GM21576 (cell line): Measurements from ENCODE around the gene LTBP1.
"Not testable (repeated sequence)": the region's sequence is repeated elsewhere in the genome, so short reads cannot be mapped to it uniquely, and the experiment has no call there.

Source experiments
- ATAC-seq: cut with Tn5 transposase; IDR thresholded peaks from one replicate; pipeline ENCODE4 v1.9.1; 2021; ENCODE audit warnings: mild to moderate bottlenecking, moderate library complexity; ENCODE audit not compliant: unreplicated experiment

LTBP1 gene

DNA sequence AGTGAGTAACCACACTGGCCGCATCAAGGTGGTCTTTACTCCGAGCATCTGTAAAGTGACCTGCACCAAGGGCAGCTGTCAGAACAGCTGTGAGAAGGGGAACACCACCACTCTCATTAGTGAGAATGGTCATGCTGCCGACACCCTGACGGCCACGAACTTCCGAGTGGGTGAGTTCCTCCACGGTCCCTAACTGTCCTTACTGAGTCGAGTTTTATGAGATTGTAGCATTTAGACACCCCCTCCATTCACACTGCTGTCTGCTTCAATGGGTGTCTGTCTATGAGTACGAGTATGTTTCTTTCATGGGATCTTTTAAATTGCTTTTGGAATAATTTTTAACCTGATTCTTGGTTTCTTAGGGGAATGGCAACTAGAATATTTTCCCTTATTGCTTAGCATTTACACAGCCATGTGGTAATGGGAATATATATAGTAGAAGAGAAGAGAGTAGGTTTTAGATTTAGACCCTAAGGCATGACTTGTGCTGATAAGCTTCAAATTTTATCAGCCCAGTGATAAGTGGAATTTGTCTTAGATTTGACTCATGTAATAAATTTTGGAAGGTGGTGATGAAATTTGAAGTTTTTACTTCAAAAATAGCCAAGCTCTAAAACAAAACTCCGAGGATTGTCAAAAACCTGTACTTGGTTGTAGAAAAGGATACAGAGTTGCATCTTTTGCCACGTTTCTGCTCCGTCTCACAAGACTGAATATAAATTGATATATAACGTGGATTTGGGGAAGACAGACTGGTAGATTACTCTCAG, 188.2 kb downstream of the LTBP1 start:
- ATAC-seq: no peak

DNA sequence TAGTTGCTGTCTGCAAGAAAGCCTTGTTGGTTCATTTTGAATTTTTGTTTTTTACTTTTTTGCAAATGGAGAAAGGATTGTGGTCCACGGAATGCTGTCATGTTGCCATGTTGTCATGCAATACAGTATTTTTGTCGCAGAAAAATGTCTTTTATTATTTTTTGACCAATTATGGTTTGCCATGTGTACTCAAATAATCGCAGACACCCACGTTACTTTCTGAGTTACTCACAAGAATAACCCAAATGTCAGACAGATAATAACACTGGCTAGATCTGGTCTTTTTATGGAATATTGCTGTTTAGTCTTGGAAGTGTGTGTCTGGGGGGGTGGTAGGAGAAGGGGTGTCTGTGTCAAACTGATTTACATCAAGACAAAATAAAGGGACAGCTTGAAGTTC, 188.9 kb downstream of the LTBP1 start:
- ATAC-seq: no peak

DNA sequence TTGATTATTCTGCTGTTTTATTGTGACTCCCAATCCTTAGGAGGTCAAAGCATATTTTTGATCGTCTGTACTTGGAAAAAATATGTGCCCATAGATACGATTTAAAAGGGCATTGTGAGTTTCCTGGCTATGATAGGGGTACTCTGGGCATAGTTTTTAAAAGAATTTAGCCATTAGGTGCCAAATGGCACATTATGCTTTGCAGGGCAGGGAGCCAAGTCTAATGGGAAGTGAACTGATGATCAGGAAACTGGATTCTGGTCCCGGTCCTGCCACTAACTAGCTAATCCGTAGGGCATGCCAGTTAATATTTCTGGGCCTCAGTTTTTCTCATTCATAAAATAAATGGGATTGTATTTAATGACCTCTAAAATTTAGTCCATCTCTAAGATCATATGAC, 189.3 kb downstream of the LTBP1 start:
- ATAC-seq: no peak

DNA sequence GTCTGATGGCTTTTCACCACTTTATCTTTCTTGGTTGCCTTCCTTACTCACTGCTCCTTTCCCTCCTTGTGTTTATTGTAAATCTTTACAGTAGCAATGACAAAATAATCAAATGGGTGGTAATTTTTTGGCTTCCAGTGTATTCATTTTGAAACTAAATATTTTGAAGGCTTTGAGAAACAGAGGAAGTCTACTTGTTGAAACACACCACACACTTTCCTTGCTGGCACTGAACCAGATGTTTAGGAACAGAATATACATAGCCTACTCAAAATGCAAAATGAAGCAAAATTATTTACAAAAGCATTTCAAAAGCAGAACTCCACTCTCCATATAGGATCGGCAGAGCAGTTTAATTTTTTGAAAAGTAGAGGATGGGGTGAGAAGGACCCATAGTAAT, 189.8 kb downstream of the LTBP1 start:
- no peak for ATAC-seq

DNA sequence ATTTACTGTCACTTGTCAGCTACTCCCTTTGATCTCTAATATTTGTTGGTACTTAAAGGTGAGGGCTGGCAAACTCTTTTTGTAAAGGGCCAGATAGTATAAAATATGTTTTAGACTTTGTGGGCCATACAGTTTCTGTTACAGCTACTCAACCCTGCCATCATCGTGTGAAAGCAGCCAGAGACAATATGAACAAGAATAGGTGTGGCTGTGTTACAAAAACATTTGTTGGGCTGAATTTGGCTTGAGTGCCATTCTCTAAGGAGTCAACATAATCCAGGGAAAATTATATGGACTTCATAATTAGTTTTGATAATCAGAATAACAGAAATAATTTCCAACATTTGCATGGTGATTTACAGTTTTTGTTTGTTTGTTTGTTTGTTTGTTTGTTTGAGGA, 190.6 kb downstream of the LTBP1 start:
- no peak for ATAC-seq

DNA sequence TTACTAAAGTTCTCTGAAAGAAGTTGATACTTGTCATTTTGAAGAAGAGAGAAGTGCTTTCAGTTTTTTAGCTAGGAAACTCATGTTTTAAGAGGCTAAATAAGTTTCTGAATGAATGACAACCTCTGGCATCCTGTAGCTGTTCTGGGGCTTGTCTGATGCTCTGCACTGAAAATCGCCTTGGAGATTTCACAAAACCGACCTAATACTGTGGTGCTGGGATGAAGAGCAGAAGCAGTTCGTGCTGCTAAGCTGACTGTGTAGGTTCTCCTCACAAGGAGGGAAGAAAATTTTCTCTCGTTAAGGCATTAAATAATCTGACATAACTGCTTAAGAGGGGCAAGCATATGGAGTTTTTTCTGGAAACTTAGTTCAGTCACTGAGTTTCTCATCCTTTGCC, 193.2 kb downstream of the LTBP1 start:
- no peak for ATAC-seq

DNA sequence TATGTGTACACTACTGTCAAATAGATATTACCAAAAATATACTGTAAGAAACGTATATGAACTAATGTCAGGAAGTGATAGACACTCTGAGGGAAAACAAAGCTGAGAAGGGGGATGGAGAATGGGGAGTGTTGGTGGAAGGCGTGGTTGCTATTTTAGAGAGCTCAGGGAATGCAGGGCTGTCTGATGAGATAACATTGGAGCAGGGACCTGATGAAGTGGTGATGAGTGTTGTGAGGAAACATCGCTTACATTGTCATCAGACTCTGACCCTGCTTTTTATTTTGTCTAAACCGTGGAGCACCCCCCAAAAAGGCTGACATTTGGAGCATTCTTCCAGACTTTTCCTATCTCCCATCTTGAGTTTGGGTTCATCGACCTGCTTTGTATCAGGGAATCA, 194.7 kb downstream of the LTBP1 start:
- no peak for ATAC-seq

DNA sequence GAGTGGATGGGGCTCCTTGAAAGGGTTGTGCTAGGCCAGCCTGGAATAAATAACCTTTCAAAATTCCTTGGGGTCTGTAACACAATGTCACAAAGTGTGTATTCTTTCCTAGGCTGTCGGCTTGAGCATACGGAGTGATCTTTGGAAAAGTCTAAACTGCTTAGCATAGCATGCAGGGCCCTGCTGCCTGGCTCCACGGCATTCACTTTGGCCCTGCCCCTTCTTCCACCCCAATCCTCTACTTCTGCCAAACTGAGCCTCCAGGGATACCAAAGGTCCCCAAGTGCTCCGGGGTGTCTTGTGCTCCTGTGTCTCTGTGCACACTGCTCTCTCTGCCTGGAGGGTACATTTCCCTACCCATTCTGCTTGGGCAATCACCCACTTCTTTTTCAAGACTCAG, 196.1 kb downstream of the LTBP1 start:
- ATAC-seq: no peak

DNA sequence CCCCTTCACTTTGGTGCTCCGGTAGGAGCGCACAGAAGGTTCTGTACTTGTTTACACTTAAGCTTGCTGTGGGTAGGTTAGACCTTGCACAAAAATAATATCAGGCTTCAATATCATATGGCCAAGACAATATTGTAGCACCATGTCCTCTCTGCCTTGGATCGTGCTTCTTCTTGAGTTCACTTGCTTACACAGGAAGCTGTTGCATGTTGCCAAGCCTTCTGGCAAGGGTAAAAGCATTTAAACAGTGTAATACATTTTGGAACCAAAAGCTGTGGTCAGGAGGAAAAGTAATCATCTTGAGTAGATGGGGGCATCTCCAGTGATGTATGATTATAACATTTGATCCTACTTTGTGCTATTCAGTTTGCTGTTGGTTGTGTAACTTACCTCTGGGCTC, 197.5 kb downstream of the LTBP1 start:
- ATAC-seq: no peak

DNA sequence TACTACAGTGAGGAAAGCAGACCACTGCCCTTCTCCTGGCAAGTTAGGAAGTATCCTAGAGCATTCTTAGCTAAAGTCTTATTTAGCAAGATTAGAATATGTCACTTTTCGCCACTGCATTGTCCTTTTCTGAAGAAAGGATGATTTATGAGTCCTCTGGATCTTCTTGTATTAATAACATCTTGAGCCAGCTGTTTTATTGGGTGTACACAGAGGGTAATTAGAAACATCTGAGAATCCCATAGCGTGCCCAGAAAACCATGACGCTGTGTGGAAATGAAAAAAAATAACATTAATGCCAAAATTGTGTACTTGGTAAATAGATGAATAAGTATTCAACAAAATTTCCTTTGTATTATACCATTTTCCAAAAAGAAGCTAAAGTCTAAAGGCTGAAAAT, 198.7 kb downstream of the LTBP1 start:
- ATAC-seq: no peak

DNA sequence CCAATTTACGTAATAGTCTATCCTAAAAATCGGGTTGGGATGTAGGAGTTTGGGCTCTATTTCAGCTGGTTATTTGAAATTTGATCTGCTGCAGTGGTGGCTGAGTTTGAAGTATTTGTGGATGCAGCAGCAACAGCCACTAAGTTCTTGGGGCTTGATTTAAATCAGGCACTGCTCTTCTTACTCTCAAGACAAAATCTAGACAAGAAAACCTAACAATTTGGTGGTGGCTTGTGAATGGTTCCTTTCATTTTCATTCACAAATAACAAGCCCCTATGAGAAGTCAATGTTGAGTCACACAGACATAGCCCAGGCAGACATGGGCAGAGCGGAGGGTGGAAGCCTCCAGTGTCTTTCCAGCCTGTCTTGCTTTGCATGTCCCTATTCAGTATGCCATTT, 199.3 kb downstream of the LTBP1 start:
- no peak for ATAC-seq

DNA sequence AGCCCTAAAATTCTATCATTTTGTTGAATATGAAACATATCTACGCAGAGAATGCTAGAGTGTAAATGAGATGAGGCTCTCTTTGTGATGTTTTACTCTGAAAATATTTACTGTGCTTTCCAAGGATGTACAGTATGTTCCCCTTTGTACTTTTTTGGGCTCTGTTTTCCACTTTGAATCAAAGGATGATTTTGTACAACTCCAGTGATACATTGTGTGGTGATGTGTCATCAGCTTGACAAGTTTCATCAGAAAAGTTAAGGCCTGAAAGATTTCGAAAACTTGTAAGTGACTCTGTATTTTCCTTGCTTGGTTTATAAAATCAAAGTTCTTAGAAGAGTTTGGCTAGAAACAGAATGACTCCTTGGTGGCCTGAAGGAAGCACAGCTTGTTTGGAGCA, 206.3 kb downstream of the LTBP1 start:
- no peak for ATAC-seq

DNA sequence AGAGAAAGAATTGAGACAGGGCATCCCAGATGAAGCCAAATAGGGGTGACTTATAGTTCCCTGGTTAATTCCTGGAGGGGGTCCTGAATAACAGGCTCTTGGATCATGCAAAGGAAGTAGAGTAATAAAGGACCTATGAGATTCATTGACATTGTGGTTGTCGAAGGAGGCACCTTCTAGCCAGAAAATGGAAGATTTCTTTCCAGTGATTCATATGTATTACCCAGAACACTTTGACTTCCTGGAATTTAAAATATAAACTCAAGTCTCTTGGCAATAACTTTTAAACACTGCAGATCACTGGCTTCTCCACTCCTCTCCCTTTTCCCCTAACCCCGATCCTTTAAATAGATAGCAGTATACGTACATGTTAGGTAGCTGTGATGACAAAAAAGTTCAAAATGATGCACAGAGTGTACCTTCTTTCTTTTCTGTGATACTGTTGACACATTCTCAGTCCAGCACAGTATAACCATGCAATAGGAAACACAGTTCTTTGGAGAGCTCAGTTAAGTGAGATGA, 211.8 kb downstream of the LTBP1 start:
- ATAC-seq: no peak

DNA sequence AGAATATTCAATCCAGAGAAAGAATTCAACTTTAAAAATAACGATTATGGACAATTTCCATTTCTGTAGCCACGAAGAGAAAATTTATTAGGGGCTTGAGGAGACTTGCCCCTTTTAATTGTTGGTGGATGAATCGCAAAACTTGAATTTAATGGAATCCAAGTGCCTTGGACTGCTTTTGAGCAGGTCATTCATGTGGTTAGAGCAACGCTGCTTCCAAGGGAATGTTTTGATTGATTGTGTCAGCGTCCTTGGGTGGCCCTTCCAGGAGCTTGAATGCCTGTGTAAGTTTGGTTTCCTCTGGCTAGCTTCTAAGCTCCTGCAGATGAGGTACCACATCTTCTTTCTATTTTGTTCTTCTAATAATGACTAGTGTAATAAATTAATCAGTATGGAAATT, 213.4 kb downstream of the LTBP1 start:
- ATAC-seq: no peak

DNA sequence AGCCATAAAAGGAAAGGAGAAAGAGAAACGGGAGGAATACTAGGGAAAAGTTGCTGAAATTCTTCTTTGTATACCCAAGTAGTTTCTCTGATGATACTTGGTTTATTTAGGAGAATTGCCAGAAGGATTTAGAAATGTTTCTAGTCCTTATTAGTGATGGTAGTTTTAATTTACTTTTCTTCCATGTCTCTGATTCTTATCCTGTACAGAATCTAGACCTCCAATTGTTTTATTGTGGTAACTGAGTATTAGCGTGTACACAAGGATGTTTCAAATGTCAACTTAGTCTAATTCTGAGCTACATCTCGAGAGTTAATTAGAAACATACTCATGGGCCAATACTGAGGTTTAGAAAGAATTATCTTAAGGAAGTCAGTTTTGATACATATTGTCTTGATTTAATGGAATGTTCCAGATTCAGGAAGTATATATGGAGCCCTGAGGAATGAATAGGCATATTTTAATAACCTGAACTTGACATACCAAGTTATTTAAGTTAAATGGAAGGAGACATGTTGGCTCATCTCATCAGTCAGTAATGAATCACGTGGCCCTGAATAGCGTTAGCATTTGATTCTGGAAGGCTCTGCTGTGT, 219.6 kb downstream of the LTBP1 start:
- ATAC-seq: no peak

DNA sequence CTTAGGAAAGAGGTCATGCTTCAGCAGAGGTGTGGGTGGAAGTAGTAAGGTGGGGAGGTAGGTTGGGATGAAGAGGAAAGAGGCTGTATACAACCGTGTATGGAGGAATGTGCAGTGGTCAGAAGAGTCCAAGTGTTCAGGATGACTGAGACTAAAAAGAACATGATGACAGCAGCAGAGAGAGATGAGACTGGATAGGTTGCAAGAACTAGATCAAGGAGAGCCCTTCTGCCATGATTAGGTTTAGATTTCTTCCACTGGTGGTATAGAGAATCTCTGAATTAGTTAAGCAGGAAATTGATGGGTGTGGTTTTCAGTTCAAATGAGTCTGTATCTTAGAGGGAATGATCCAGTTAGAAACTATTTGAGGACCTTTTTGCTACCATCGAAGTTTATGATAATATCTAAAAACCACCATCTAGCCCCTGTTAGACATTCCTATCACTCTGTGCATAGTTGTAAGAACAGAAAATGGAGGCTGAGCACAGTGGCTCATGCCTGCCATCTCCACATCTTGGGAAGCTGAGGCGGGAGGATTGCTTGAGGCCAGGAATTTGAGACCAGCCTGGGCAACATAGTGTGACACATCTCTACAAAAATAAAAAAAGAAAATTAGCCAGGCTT, 221.0 kb downstream of the LTBP1 start:
- no peak for ATAC-seq

DNA sequence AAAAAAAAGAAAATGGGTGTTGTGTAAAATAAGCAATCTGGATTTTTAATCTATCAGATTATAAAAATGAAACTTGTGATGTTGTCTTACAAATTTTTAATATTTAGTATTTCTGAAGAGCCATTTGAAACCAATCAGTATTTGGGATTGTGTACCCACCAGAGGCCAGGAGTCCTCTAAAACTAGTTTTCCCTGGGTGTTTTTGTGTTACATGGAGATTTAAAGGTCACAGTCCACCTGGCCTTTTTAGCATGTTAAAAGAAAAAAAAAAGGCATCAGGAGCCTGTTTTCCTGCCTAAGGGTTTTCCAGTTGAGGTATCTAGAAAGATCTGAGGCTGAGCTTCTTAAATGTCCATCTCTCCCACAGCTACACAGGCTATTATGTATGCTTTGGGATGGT, 221.7 kb downstream of the LTBP1 start:
- ATAC-seq: no peak

DNA sequence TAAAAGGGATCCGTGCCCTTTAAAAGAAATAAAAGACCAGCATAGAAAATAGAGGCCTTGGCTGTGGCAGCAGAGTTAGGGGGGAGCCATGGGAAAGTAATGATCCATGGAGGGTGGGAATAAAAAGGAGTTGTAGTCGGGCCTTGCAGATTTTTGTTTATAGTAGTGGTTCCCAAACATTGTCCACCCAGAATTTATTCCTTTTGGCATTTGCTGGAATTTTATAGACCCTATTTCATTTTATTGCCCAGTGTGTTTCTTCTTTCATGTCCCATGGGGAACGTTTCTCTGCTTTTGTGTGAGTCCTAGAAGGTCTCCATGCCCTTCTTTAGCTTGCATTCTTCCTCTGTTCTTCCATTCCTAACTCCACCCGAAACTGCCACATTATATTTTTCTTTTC, 222.2 kb downstream of the LTBP1 start:
- no peak for ATAC-seq

DNA sequence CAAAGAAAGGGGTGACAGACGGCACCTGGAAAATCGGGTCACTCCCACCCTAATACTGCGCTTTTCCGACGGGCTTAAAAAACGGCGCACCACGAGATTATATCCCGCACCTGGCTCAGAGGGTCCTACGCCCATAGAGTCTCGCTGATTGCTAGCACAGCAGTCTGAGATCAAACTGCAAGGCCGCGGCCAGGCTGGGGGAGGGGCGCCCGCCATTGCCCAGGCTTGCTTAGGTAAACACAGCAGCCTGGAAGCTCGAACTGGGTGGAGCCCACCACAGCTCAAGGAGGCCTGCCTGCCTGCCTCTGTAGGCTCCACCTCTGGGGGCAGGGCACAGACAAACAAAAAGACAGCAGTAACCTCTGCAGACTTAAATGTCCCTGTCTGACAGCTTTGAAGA, 223.5 kb downstream of the LTBP1 start:
- not testable (repeated sequence) for ATAC-seq

DNA sequence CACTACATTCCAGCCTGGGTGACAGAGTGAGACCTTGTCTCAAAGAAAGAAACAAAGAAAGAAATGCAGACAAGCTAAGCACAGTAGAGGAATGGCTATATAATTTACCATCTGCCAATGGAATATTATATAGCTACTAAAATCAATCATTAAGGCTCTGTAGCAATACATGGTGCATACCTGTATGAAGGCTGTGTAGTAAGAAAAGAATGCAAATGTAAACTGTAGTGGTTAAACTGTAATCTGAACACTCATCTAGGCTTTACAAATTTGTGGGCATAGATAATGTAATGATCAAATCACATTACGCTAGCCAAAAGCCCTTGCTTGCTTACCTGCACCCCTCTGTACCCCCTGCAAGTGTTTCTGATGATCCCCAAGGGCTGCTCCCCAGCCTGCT, 230.9 kb downstream of the LTBP1 start:
- no peak for ATAC-seq

DNA sequence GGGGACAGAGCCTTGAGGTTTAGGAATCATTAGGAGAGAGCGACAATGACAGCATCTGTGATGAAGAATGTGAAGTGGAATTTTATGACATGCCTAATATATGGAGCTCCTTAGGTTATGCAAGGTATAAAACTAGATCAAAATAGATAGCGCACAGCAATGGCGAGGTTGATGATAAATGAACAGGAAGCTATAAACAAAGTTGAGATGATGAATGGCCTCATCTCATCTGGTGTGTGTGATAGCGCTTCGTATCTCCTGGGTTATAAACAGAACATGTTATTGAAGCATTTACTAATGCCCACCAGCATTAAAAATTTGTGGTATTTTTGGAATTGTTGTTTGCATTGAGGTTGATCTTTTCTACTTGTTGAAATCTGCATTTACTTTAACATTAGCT, 231.5 kb downstream of the LTBP1 start:
- ATAC-seq: no peak

DNA sequence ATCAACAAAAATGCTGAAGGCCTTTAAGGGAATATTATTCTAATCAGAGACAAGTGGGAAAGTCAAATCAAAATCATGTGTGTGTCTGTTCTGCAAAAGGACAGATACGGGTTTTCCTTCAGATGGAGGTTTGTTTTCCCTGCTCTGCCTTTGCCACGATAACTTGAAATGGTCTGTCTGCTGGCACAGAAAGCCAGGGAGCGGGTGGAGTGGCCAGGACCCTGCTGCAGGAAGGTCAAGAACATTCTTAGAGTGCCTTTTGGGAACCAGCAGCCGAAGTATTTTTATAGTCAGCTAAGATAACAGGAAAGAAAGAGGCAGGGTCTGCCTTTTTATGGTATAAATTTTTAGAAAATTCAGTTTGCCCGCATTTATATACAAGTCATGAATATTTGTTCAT, 234.2 kb downstream of the LTBP1 start:
- no peak for ATAC-seq
